Amniotic epithelial cell (primary cell): ENCODE results near the gene KRT6A.
A peak's percentile ranks its signal among the peaks of the same experiment; 100 is the strongest.
"Not testable (repeated sequence)": the region's sequence is repeated elsewhere in the genome, so short reads cannot be mapped to it uniquely, and the experiment has no call there.

Experiments
- DNase-seq: peaks from one replicate; pipeline ENCODE4 v3.0.0-alpha.2; 2010; ENCODE audit warnings: low read depth

The KRT6A gene

DNA sequence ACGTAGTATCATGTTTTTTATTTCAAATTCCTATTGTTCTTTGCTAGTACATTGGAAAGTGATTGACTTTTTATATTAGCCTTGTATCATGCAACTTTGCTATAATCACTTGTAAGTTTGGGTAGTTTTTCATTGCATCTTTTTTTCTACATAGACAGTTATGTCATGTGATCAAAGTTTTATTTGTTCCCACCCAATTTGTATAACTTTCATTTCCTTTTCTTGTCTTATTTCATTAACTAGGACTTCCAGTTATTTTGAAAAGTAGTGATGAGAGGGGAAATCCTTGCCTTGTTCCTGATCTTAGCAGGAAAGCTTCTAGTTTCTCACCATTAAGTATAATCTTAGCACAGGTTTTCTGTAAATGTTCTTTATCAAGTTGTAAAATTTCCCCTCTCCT, 9.8 kb upstream of the KRT6A start:
- no peak for DNase-seq

DNA sequence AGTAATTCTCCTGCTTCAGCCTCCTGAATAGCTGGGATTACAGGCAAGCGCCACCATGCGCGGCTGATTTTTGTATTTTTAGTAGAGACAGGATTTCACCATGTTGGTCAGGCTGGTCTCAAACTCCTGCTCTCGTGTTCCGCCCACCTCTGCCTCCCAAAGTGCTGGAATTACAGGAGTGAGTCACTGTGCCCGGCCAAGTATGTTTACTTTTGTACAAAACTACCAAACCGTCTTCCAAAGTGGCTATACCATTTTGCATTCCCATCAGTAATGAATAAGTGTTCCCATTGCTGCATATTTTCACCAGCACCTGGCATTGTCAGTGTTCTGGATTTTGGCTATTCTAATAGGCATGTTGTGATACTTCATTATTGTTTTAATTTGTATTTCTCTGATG, 8.4 kb upstream of the KRT6A start:
- peak; percentile 26 for DNase-seq

DNA sequence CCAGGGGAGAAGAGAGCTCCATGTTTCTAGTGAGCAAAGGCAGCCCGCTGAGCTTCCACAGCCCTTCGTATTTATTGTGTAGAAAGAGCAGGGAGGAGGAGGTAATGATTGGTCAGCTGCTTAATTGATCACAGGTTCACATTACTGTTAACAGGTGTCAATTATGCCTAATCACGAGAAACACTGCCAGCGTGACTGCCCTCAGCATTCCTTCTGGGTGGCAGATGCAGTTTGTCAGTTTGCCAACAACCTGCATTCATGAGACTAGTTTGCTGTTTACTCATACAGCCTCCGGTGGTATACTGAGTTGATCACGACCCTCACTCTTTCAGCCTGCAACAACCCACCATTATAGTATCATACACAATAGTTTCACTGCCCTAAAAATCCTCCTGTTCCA, 7.5 kb upstream of the KRT6A start:
- not testable (repeated sequence) for DNase-seq

DNA sequence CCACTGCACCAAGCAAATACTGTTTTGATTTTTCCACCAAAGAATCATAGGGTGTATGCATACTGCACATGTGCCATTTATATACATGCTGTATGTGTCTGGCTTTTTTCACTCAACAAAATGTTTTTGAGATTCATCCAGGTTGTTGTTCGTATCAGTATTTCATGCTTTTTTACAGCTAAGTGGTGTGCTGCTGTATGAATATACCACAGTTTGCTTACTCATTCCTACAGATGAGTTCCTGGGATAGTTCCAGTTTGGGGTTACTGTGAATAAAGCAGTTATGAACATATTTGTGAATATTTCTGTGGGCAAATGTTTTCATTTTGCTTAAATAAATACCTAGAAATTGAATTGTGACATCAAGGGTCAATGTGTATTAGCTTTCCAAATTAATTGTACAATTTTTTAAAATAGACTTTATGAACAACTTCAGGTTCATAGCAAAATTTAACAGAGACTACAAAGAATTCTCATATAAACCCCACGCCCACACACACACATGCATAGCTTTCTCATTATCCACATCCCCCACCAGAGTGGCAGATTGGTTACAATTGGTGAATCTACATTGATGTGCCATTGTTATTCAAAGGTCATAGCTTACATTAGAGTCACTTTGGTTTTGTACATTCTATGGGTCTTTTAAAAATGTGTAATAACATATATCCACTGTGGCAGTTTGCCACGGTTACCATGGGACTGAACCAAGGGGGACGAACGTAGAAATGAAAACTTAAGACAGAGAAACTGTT, 6.9 kb upstream of the KRT6A start:
- peak; percentile 57 for DNase-seq

DNA sequence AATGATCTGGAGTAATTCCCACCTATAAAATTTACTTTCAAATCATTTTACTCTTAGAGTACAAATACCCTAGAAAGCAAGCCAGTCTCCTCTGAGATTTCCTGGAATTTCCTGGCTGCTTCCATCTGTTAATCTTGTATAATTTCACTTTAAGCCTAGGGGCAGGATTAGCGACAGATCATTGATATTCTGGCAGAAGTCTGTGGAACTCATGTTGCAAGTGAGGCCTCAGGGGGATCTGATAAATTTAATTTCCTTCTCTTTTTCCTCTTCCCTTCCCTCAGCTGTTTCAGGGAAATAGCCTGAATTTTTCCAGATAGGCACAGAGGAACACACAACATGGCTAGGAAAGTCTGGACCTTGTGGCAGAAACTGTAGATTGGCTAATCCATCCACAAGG, 5.9 kb upstream of the KRT6A start:
- no peak for DNase-seq

DNA sequence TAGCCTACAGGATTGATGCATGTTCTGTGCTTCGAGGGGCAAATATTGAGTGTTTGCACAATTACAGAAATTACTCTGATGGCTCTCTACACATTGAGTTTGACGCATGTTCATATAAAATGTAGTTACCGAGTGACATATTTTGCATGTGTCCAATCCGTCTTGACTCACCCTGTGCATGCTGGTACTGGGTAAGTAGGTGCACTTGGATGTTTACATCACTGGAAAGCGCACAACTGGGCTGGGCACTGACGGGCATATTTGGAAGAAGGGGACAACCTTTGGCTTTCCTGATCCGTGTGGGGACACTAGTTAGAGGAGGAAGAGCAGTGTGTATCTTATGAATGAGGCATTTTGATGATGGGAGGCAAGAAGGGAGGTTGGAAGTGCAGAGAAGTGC, 4.9 kb upstream of the KRT6A start:
- DNase-seq = no peak

DNA sequence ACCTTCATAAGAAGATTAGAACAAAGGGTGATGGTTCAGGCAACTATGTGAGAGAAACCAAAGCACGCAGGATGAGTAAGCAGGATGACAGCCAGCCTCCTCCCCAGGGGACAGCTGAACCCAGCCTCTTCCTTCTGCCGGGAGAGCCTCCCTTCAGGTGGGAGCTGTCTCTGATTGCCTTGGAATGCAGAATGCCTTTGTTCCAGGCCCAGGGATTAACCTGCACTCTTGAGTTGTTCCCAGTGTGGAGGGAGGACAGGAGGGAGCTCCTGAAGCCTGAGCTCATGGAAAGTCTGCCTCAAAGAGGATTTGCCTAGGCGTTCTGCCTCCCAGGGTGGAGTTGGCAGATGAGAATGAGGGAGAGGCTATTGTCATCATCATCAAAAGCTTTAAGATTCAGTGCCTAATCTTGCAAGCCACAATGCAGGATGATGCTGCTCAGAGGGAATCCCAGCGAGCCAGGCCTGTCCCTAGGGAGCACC, 3.6 kb upstream of the KRT6A start:
- peak; percentile 86 for DNase-seq

DNA sequence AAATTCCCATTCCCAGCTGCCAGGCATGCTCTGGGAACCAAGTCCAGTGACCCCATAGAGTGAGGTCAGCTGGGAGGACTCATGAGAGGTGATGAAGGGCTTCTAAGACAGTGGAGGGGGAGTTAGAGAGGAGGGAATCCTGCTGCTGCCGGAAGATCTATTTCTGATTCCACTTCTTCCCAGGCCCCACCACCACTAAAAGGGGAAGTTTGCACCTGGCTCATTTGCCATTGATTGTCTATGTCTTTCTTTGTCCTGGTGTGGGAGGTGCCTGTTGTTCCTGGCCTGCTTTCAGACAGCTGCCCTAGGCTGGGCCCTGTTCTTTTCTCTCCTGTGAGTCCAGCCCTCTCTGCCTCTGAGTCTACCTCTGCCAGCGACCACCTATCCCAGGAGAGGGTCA, 3.0 kb upstream of the KRT6A start:
- DNase-seq = peak; percentile 59

DNA sequence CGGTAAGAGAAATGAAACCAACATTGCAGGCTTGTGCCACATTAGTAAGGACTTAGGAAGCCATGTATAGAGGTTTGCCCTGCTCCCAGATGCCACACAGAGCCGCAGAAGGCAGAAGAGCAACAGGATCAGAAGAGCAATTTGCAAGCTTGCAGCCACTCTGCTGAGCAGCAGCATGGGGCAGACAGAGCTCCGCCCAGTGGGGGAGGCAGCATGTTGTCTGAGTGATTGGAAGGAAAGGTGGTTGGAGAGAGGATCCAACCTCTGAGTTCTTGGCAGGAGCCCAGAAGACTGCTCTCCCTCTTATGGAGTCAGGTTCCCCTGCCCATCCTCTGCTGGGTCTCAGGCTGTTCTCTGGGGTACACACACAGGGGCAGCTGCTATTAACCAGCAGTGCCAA, 2.3 kb upstream of the KRT6A start:
- DNase-seq = peak; percentile 80

DNA sequence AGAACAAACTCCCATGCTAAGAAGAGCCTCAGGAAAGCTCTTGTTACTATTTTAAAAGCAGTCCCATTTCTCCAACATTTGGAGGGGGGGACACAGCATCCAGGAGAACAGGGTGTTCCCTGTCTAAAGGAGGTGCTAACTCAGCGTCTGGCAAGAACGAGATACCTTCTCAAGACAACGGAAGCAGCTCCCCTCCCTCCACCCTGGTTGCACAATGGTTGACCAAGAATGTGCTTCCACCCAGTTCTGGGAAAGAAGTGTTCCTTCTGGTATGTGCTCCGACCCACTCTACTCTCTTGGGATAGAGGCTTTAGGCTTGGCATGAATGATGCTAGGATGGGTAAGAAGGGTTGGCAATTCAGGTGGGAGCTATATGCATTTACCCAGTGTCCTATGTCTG, 1.5 kb upstream of the KRT6A start:
- peak; percentile 97 for DNase-seq

DNA sequence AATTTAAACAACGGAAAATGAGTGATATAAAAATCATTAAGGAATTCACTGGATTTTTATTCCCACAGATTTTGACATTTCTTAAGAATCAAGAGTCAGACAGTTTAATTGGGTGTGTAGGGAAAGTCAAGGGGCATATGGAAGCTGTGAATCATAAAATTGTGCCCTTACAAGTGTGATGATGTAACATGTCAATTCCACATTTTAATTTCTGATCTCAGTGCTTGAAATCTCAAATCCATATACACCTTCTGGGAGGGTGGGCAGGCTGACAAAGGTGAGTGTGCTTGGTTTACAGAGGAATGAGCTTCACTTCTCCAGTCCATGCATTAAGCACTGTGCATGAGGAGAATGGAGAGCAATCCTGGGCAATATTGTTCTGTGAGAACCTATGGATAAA, 1.0 kb upstream of the KRT6A start:
- no peak for DNase-seq

DNA sequence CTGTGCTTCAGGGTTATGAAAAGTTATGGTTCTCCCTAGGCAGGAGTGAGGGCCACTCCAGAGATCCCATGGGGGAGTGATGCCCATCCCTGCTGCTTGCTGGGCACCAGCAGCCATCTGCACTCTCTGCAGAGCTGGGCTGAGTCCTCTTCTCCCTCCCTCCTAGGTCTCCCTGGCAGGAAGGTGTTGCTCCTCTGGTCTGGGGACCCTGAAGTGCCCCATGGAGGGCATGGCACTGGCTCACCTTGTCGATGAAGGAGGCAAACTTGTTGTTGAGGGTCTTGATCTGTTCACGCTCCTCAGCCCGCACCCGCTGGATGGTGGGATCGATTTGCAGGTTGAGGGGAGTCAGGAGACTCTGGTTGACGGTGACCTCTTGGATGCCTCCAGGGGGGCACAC, 652 bp downstream of the KRT6A start:
- not testable (repeated sequence) for DNase-seq

DNA sequence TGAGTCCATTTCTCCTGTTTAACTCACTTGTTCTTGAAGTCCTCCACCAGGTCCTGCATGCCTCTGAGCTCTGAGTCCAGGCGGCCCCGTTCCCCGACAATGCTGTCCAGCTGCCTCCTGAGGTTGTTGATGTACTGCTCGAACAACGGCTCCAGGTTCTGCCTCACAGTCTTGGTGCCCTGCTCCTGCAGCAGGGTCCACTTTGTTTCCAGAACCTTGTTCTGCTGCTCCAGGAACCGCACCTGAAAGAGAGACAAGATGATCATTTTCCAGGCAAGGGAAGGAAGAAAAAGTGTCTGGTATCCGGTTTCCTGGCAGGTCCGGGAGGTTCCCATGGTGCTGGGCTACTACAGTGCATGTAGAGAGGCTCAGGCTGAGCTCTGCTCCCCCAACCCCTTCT, 1.6 kb downstream of the KRT6A start:
- DNase-seq = not testable (repeated sequence)

DNA sequence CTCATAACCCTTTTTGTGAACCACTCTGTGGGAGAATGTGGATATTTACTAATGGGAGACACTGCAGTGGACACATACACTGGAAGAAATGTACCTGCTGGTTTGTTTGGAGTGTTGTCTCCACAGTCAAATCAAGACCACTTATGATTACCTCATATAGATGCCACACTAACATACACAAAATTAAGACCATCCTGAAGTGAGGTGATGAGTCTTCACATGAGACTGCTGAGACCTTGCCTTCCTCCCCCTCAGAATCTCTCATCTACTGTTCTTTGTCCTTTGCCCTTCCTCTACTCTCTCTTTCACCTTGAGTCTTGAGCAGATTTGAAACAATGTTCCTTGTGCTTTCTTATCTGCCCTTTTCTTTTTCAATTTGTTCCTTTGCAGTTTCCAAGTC, 4.3 kb downstream of the KRT6A start:
- DNase-seq = no peak

DNA sequence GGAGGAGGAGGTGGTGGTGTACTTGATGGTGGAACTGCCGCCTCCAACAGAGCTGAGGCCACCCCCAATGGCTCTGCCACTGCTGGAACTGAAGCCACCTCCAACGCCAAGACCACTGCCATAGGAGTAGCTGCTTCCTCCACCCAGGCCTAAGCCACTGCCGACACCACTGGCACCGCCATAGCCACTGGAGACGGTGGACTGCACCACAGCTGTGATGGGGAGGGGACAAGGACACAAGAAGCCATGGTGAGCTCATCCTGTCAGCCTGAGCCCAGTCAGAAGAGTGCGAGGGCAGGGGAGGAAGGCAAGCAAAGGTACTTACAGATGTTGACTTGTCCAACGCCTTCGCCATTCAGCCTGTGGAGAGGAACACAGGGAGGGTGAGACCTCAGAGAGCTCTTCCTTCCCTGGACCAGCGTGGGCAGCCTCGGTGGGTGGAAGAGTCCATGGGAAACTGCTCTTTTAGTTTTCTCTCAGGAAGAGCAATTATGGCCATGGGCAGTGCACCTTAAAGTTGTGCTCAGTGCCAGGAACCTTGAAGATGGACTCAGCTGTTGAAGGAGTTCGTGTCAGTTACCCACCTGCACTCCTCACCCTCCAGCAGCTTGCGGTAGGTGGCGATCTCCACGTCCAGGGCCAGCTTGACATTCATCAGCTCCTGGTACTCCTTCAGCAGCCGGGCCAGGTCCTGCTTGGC, 5.2 kb downstream of the KRT6A start:
- not testable (repeated sequence) for DNase-seq

DNA sequence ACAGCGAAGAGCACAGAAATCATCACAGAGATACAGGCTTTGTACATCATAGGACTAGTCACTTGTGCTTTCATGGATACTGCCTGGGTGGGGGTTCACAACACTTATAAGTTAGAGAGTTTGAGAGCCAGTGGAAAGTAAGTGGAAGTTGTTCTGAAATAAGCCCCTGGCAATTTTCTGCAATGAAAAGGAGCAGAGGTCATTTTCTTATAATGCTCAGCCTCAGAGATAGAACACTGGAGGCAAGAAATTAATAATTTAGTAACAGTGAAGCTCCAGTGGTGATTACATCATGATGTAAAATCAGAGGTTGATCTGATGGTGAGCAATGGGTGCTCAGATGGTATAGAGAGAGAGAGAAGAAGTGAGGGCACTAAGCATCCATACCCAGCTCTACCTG, 5.8 kb downstream of the KRT6A start:
- no peak for DNase-seq

DNA sequence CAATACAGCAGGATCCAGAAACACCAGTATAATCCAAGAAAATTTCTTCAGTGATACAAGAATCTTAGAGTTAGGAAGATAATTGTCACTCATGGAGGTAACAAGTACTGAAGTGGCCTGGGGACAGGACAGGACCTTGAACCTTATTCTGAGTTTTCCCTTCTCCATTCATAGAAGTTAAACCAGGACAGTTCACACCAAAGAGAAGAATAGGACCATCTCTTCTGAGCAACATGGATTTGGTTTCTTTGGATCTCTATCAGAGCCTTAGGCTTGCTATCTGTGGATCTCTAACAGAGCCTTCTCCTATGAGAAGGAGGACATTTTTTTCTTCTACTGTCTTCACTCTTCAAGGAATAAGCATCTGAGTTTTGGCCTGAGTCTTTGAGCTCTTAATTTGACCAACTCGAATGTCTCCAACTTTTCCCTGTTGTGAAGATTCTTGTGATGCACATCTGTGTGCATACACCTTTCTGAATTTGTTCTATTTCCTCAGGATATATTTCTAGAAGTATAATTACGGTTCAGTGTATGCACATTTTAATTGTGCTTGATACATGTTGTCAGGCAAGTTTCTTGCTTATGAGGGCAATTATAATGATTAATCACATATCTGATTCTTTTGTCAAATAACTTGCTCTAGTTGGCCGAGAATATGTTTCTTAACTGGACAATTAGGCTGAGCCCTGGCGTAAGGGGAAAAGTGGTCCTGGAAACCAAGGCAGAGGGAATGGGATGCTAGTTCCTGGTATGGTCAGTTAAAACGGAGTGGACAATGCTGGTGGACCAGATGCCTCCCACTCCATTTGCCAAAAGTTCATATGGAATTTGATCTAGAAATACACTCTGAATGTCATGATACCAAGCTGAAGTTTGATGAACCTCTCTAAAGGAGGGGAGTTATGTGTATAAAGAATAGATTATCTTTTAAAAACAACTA, 6.6 kb downstream of the KRT6A start:
- no peak for DNase-seq

DNA sequence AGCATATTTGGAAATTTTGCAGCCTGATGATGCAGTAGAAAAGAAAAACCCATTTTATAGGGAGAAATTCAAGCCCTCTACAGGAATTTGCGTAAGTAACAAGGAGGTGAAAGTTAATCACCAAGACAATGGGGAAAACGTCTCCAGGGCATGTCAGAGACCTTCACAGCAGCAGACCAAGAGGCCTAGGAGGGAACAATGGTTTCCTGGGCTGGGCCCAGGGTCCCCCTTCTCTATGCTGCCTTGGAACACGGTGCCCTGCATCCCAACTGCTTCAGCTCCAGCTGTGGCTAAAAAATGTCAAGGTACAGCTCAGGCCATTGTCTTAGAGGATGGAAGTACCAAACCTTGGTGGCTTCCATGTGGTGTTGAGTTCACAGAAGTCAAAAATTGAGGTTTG, 13.0 kb downstream of the KRT6A start:
- no peak for DNase-seq

DNA sequence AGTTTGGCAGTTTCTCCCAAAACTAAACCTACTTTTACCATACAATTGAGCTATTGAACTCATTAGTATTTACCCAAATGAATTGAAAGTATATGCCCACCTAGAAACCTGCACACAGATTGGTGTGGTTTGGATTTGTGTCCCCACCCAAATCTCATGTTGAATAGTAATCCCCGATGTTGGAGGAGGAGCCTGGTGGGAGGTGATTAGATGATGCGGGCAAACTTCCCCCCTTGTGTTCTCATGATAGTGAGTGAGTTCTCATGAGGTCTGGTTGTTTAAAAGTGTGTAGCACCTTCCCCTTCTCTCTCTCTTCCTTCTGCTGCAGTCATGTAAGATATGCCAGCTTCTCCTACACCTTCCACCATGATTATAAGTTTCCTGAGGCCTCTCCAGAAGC, 15.4 kb downstream of the KRT6A start:
- DNase-seq = no peak

DNA sequence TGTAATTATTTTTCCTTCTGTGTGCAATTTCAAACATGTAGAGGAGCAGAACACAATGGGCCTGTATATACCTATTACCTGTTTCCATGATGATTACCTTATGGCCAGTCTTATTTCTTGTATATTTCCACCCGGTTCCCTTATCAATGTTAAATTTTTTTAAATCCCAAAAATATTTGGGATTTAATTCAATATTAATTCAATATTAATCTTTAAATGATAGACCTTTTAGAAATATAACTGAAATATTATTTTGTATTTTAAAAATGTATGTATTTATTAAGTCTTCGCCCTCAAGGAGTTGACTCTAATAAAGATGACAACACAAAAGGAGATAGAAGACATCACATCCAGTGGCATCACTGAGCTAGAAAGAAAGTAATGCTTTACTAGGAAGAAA, 18.8 kb downstream of the KRT6A start:
- no peak for DNase-seq

DNA sequence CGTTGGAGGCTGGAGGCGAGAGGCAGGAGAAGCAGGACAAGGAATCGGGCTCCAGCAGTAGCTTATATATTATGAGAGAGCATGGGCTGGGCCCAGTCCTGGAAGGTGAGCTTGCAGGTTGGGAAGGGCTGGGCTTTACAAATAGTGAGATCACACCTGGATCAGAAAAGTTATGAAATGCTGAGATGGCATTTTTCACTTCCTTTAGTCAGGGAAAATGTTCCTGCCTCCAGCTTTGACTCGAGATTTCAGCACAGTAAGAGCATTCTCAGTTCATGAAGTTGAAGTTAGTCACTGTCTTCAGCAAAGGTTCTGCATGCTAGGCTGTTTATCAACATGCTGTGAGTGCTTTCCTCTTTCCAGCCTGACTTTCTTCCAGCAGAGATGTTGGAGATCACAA, 19.3 kb downstream of the KRT6A start, which contains the start of gene KRT6C:
TSS of gene KRT6C (minus strand) at position 38 of the 400 bp plus-strand sequence. CDS start 68 bp downstream, outside the sequence.
- DNase-seq = peak; percentile 18

DNA sequence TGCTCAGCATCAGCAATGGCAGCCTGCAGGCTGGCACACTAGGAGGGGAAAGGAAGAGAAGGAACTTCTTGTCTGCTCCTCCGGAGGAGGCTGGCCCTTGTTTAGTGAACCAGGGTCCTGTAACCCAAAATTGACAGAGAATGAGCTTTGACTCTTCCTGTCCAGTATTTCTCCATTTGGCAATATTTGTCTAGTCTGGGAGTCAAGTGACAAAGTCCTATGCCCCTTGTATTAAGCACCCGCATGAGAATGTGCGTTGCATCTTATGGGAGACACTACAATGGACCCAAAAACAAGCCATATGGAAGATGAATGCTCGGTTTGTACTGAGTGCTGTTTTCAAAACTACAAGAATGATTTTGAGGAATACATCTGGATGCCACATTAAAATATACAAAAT, 23.2 kb downstream of the KRT6A start:
- DNase-seq = no peak
